Heart left ventricle (tissue), 16 donors: ENCODE measurements around the gene IFNLR1. TPM values are rescaled to one million over a fixed set of nuclear protein-coding genes. Genes with fewer than 3 reads are reported as not detected.

Experiments used
- ATAC-seq, 4 donors: fragments of 200-7000 bp; cut with Tn5 transposase; one replicate each; pipeline ENCODE4 v1.9.1; 2020 to 2022; ENCODE audit warnings: moderate library complexity in 4 of 4, mild to moderate bottlenecking in 3 of 4, moderate number of reproducible peaks in 1 of 4
- DNase-seq, 5 donors: peaks; one replicate each; pipeline ENCODE4 v3.0.0-alpha.2; 2020
- H3K27ac ChIP-seq, 12 donors: fragments of 200-600 bp; sonication (generic) in 4 of 12; one replicate each; pipeline versions ENCODE4 v1.5.0 to v1.8.0; 2016 to 2022; ENCODE audit warnings: mild to moderate bottlenecking in 2 of 12
- H3K27me3 ChIP-seq, 9 donors: fragments of 200-600 bp; sonication (generic) in 2 of 9; one replicate each; pipeline versions ENCODE4 v1.5.1 to v1.8.0; 2016 to 2022; ENCODE audit warnings: mild to moderate bottlenecking in 3 of 9
- H3K36me3 ChIP-seq, 9 donors: fragments of 200-600 bp; sonication (generic) in 2 of 9; one replicate each; pipeline versions ENCODE4 v1.5.0 to v1.8.0; 2018 to 2022; ENCODE audit warnings: mild to moderate bottlenecking in 2 of 9
- H3K4me1 ChIP-seq, 12 donors: fragments of 200-600 bp; sonication (generic) in 4 of 12; one replicate each; pipeline versions ENCODE4 v1.5.0 to v1.8.0; 2016 to 2022; ENCODE audit warnings: mild to moderate bottlenecking in 3 of 12
- H3K4me3 ChIP-seq, 12 donors: fragments of 200-600 bp; sonication (generic) in 4 of 12; one replicate each; pipeline versions ENCODE4 v1.5.0 to v1.8.0; 2017 to 2022; ENCODE audit warnings: mild to moderate bottlenecking in 9 of 12, moderate library complexity in 4 of 12
- H3K9me3 ChIP-seq, 12 donors: fragments of 200-600 bp; sonication (generic) in 4 of 12; one replicate each; pipeline versions ENCODE4 v1.5.0 to v1.8.0; 2016 to 2022; ENCODE audit warnings: mild to moderate bottlenecking in 1 of 12
- POLR2A ChIP-seq, 2 donors: fragments of 450-650 bp; IDR thresholded peaks; one replicate each; pipeline ENCODE4 v1.6.1; 2017; ENCODE audit warnings: antibody characterized with exemption in 2 of 2, mild to moderate bottlenecking in 2 of 2, moderate library complexity in 2 of 2
- WGBS, 4 donors: extraction: QIAGEN DNeasy Blood & Tissue Kit in 2 of 4; methylation state at CpG; one replicate each; pipeline versions ENCODE4 v1.1.5 to v1.1.7; 2013 to 2018; 5-methylcytosine and 5-hydroxymethylcytosine counted together
- intact Hi-C, 10 donors: fragments of 100-400 bp; cut with DNase I; formaldehyde crosslinking; loops; one replicate each; pipeline versions ENCODE4 v1.11.1 to v1.14.2; 2022
- polyA plus RNA-seq, 2 donors: library from polyadenylated mRNA; stranded (reverse); fragments of 200-250 nt; gene quantifications; one replicate each; pipeline ENCODE4 v1.2.3, GENCODE V29; 2013
- total RNA-seq, 9 donors: library from RNA; depleted of rRNA in 2 of 9; stranded (reverse); fragments of >200 nt in 2 of 9; fragmentation: NEBNext Ultra II Directional in 3 of 9; extraction: Animal tissue kit (Norgen Biotek cat#: 25700) in 3 of 9; gene quantifications; one replicate each; pipeline versions ENCODE4 v1.1.0 to v1.2.4, GENCODE V29; 2016 to 2023
- TF ChIP-seq, protein P1 (sequence below), 12 donors: fragments of 200-600 bp; sonication (generic) in 4 of 12; IDR thresholded peaks; one replicate each; pipeline versions ENCODE4 v1.5.0 to v1.8.0; 2018 to 2022; ENCODE audit warnings: antibody characterized with exemption in 12 of 12, mild to moderate bottlenecking in 5 of 12
- donor health status: ischemic (EF 13 %, LVEDD 7.1; RV severe dilation, severe dysfunction).
- donor health status: healthy with polysubstance abuse.
- donor health status: DM: no; HTN: yes; CAD: no.
- donor health status: DM: no; HTN: no; CAD: no.
- donor health status: ischemic (EF 25% LVEDD 6.9; RV normal size, moderate dysfunction).
- donor health status: ischemic (EF 25% LVEDD 5.7; RV mildly dilated, moderate dysfunction).
- donor health status: healthy.
- donor health status: DM: yes; HTN: yes; CAD: no.
- donor health status: ischemic (EF 35%, LVEDD 5.7; RV mildly dilated, moderate dysfunction).
- donor health status: nonischemic (EF 11% LVEDD 7.7; RV severe dilation, severe dysfunction).
- donor health status: DM: yes; HTN: yes; CAD: no.
- donor health status: PGD.
- donor health status: ischemic (EF 29% LVEDD 5.4; RV normal size, mild dysfunction).
- donor health status: nonischemic (EF 23%, LVEDD 6.1; RV moderate dilation, normal function).

IFNLR1 gene
- total and polyA plus RNA-seq, 11 donors, result 0.99 to 3.4 (median 2.7) TPM

DNA sequence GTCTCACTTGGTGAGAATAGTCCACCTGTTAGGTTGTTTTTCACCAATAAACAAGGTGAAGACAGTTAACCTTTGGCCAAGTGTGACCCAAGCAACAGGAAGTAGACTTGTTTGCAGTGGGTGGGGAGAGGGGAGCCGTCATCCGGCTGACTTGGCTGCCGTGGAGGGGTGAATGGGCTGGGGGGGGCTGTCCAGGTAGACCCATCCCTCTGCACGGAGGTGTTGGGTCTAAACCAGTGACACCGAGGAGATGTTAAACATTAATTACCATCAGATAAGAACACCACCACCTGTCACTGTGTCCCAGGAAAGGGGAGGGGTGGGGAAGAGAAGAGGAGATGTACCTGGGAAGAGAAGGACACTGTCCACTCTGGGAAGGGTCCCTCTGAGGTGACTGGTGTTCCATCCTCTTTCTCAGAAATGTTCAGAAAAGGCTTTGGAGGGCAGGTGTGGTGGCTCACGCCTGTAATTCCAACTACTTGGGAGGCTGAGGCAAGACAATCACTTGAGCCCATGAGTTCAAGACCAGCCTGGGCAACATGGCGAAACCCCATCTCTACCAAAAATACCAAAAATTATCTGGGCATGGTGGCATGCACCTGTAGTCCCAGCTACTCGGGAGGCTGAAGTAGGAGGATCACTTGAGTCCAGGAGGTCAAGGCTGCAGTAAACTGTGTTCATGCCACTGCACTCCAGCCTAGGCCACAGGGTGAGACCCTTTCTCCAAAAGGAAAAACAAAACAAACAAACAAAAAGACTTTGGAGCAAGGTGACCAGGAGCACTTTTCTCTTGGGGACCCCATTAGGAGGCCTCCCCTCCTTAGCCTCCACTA, 68.5 kb downstream of the IFNLR1 start:
- H3K27ac ChIP-seq, result no peak overlapping the region
- peaks cover 0 to 21% (median 13%) of the 10 kb centered on the region in 12 donors for H3K4me1 ChIP-seq
- no peak for TF ChIP-seq POLR2A (IDR thresholded peaks at IDR 0.05)
- TF ChIP-seq, protein P1, sequence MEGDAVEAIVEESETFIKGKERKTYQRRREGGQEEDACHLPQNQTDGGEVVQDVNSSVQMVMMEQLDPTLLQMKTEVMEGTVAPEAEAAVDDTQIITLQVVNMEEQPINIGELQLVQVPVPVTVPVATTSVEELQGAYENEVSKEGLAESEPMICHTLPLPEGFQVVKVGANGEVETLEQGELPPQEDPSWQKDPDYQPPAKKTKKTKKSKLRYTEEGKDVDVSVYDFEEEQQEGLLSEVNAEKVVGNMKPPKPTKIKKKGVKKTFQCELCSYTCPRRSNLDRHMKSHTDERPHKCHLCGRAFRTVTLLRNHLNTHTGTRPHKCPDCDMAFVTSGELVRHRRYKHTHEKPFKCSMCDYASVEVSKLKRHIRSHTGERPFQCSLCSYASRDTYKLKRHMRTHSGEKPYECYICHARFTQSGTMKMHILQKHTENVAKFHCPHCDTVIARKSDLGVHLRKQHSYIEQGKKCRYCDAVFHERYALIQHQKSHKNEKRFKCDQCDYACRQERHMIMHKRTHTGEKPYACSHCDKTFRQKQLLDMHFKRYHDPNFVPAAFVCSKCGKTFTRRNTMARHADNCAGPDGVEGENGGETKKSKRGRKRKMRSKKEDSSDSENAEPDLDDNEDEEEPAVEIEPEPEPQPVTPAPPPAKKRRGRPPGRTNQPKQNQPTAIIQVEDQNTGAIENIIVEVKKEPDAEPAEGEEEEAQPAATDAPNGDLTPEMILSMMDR (IDR thresholded peaks at IDR 0.05), result no peak
- peak in 1 of 5 donors; percentile 22 for DNase-seq
- ATAC-seq, result no peak
- no peaks in the 10 kb centered on the region for H3K36me3 ChIP-seq
- no peak overlapping the region for H3K4me3 ChIP-seq
- peaks cover 0 to 10% (median 0%) of the 10 kb centered on the region in 9 donors for H3K27me3 ChIP-seq
- H3K9me3 ChIP-seq, result no peaks in the 10 kb centered on the region
- intact Hi-C loops, result no loop called here
- WGBS, 4 donors, result 76 to 87% (median 83%) methylated on average over 8 of the region's 8 CpGs

DNA sequence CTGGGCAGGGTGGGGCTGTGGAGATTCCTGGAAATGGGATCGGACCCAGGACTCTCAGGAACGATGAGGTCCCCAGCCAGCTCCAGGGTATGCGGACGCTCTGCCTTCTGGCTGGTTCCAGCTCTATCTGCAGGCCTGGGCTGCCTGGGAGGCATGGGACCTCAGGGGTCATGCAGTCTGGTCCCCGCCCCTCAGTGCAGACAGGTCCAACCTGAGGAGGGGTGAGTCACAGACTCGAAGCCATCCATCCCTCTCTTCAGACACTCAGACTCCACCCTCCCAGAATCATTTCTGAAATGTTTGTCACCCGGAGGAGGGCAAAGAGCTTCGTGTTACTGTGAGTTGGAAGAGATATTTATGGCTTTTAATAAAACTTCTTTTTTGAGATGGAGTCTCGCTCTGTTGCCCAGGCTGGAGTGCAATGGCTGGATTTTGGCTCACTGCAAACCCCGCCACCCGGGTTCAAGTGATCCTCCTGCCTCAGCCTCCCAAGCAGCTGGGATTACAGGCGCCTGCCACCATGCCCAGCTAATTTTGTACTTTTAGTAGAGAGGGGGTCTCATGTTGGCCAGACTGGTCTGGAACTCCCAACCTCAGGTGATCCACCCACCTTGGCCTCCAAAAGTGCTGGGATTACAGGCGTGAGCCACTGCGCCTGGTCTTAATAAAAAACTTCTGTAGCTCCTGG, 69.2 kb downstream of the IFNLR1 start:
- Histone ChIP-seq H3K9me3 (no peaks in the 10 kb centered on the region), H3K4me1 (peaks cover 0 to 21% (median 13%) of the 10 kb centered on the region in 12 donors), H3K27me3 (peaks cover 0 to 12% (median 0%) of the 10 kb centered on the region in 9 donors), H3K36me3 (no peaks in the 10 kb centered on the region), H3K4me3 (no peak overlapping the region), H3K27ac (no peak overlapping the region)
- ATAC-seq, result no peak
- 79 to 87% (median 84%) methylated on average over 14 of the region's 14 CpGs for WGBS, 4 donors
- TF ChIP-seq, protein P1 (IDR thresholded peaks at IDR 0.05), result no peak
- TF ChIP-seq POLR2A (IDR thresholded peaks at IDR 0.05), result no peak
- intact Hi-C loops, result no loop called here
- DNase-seq, result peak in 1 of 5 donors; percentile 15

DNA sequence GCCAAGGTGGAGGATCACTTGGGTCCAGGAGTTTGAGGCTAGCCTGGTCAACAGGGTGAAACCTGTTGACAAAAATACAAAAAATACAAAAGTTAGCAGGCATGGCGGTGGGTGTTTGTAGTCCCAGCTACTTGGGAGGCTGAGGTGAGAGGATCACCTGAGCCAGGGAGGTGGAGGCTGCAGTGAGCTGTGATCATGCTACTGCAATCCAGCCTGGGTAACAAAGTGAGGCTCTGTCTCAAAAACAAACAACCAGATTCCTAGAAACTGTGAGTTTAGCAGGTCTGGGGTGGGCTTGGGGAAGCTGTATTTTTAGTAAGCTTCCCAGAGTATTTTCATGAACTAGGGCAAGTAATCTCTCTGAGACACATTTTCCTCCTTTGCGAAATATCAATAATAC, 70.0 kb downstream of the IFNLR1 start:
- ATAC-seq, result no peak
- Histone ChIP-seq H3K36me3 (no peaks in the 10 kb centered on the region), H3K9me3 (no peaks in the 10 kb centered on the region), H3K27ac (no peak overlapping the region), H3K27me3 (peaks cover 0 to 12% (median 0%) of the 10 kb centered on the region in 9 donors), H3K4me3 (no peak overlapping the region), H3K4me1 (peaks cover 0 to 29% (median 13%) of the 10 kb centered on the region in 12 donors)
- DNase-seq, result peak in 1 of 5 donors; percentile 5
- intact Hi-C loops, result no loop called here
- no peak for TF ChIP-seq POLR2A (IDR thresholded peaks at IDR 0.05)
- TF ChIP-seq, protein P1 (IDR thresholded peaks at IDR 0.05), result no peak
- WGBS, 4 donors, result 88 to 100% (median 97%) methylated on average over 2 of the region's 2 CpGs

DNA sequence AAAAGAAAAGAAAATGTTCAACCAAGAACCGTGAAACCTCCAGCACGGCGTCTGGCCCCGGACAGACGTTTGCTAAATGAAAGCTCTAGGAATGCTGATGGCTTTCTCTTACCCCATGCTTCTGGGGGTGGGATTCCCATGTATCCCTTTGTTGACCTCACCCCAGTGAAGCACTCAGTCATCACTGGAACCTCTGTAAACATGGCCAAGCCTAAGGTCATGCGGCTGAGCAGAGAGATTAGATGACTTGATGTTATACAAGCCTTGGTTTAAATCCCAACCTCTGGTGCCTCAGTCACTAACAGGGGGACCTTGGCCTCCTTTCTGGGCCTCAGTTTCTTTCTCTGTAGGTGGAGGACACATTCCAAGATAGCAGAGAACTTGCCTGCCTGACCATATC, 72.3 kb downstream of the IFNLR1 start:
- ATAC-seq (no peak), DNase-seq (peak in 1 of 5 donors; percentile 4)
- Histone ChIP-seq H3K27me3 (peaks cover 0 to 12% (median 0%) of the 10 kb centered on the region in 9 donors), H3K36me3 (no peaks in the 10 kb centered on the region), H3K9me3 (no peaks in the 10 kb centered on the region), H3K4me1 (peaks cover 0 to 29% (median 4%) of the 10 kb centered on the region in 12 donors), H3K4me3 (no peak overlapping the region), H3K27ac (no peak overlapping the region)
- intact Hi-C loops, result loop anchor here in 4 of 10 donors (5.0 kb wide), 2 partner anchors 42 to 157 kb away; partner anchors contain the start of gene PNRC2 (in 2 of the 4)
- no peak for TF ChIP-seq POLR2A (IDR thresholded peaks at IDR 0.05)
- TF ChIP-seq, protein P1 (IDR thresholded peaks at IDR 0.05), result no peak
- 88 to 94% (median 89%) methylated on average over 6 of the region's 6 CpGs for WGBS, 4 donors
